AG08395 (cell line): ENCODE measurements around the gene CD58.
"Not testable (repeated sequence)": the region's sequence is repeated elsewhere in the genome, so short reads cannot be mapped to it uniquely, and the experiment has no call there.

Experiments used
- DNase-seq: peaks from one replicate; pipeline ENCODE4 v3.0.0; 2012; ENCODE audit warnings: mixed read lengths, low spot score

Gene CD58

DNA sequence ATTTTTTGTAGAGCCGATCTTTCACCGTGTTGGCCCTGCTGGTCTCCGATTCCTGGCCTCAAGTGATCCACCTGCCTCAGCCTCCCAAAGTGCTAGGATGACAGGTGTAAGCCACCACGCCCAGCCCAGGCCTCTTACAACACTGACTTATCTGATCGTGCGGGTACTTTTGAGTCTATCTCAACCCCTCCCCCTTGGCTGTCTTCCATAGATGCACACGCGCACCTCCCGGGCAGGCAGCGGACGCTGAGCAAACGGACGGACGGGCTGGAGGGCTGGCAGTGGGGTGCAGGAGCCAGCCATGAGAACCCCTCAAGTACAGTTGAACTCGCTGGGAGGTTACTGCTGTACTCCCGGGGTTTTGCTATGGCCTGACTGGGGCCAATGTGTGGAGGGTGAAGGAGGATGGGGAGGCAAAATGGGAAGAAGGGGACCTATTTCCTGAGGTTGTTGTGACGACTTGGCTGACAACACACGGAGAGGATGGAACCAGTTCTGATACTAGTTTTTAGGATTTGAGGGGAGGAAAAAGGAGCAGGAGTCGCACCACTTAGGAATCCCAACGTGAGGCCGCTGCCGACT is 959 bp downstream of the CD58 start:
- DNase-seq: no peak

DNA sequence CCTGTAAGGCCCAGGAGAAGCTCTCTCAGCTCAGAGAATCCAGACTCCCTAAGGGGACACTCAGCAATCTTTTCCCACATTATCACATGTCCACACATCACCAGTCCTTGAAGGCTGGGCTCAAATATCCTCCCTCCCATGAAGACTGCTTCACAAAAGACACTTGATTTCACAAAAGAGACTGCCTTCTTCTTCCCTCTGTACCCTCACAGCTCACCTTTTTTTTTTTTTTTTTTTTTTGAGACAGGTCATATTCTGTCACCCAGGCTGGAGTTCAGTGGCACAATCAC is 1.5 kb downstream of the CD58 start:
- no peak for DNase-seq

DNA sequence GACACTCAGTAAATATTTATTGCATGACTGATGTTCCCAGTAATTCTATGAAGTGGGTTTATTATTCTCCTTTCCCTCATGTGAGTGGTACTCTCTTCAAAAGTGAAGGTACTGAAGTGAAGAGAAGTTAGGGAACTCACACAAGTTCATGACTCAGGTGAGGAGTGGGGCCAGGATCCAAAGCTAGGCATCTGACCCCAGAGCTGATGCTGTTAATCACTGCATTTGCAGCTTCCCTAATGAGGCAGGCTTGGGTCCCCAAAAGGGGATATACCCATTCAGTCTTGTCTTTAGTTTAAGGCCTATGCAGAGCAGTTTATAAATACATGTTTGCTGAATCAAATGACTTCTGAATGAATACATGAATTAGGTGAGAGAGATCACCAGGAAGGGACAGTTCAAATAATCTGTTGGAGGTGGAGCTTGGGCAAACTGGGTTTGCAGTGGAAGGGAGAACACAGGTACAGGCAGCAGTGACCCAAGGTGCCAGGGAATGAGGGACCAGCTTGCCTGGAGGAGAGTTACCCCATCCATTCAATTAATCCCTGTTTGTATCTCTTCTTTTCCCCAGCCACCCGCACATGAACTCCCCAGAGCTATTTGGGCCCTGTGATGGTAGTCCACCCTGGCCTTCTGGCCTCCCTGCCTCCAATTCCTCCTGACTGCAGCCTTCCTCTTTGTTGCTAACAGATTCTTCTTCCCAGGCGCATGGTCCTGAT is 2.0 kb downstream of the CD58 start:
- no peak for DNase-seq

DNA sequence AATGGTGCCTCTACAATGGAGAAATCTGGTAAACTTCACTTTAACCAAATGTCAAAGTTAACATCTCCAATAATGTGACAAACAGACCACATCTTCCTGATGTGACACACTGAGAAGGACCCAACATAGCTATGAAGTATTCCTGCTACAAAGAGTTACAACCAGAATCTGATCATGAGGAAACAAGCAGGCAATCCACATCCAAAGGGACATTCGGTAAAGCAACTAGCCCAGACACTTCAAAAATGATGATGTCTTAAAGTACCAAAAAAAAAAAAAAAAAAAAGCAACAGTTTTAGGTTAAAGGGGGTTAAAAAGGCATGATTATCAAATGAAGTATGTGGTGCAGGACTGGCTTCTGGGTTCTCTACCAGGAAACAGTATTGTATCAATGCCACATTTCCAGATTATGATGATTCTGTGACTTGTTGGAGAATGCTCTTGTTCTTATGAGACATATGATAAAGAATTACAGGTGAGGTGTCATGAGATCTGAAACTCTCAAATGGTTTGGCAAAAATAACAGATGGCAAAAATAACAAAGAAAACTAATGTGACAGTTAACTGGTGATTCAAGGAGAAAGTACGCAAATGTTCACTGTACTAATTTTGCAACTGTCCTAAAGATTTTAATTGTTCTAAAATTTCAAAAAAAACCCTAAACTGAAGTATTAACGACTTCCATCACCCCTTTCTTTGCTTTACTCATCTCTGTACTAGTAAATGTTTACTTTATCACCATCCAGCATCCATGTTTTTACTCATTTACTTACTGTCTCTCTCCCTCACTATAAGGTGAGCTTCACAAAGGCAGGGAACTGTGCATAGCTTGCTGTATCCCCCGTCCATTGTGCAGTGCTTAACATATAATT is 2.8 kb downstream of the CD58 start:
- no peak for DNase-seq

DNA sequence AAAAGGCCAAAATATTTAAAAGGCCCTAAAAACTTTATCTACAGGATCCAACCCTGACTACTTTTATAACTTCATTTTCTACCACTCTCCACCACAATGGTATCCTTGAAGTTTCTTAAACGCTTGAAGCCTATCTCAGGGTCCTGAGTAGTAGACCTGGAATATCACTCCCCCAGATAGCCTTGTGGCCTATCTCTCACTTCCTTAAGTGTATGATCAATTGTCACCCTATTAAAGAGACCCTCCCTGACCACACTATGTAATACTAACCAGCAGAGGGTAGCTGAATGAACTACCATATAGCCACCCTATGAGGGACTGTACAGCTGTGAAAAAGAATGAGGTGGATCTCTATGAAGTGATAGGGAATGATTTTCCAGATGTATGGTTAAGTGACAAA is 5.6 kb downstream of the CD58 start:
- DNase-seq: no peak

DNA sequence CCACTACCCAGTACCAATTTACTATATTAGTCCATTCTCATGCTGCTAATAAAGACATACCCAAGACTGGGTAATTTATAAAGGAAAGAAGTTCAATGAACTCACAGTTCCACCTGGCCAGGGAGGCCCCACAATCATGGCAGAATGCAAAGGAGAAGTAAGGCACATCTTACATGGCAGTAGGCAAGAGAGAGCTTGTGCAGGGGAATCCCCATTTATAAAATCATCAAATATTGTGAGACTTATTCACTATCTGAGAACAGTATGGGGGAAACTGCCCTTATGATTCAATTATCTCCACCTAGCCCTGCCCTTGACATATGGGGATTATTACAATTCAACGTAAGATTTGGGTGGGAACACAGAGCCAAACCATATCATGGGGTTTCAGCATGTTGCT is 6.4 kb downstream of the CD58 start:
- no peak for DNase-seq

DNA sequence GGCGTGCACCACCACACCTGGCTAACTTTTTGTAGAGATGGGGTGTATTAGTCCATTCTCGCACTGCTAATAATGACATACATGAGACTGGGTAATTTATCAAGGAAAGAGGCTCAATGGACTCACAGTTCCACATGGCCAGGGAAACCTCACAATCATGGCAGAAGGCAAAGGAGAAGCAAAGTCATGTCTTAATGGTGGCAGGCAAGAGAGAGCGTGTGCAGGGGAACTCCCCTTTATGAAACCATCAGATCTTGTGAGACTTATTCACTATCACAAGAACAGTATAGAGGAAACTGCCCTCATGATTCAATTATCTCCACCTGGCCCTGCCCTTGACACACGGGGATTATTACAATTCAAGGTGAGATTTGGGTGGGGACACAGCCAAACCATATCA is 8.4 kb downstream of the CD58 start:
- not testable (repeated sequence) for DNase-seq

DNA sequence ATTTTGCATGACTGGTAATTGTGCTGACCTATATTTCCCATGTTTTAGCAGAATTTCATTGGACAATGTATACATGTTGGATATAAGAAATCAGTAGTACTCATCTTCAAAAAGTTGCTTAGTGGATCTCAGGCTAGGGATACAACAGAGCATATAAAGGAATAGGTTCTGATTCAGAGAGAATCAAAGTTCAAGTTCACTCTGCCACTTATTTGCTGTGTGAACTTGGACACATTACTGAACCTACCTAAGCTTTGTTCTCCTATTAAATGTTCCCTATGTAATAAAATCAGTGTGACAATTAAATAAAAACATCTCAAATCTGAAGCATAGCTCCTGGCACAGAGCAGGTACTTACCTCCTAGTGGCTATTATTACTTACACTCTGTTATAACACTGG is 9.3 kb downstream of the CD58 start:
- no peak for DNase-seq

DNA sequence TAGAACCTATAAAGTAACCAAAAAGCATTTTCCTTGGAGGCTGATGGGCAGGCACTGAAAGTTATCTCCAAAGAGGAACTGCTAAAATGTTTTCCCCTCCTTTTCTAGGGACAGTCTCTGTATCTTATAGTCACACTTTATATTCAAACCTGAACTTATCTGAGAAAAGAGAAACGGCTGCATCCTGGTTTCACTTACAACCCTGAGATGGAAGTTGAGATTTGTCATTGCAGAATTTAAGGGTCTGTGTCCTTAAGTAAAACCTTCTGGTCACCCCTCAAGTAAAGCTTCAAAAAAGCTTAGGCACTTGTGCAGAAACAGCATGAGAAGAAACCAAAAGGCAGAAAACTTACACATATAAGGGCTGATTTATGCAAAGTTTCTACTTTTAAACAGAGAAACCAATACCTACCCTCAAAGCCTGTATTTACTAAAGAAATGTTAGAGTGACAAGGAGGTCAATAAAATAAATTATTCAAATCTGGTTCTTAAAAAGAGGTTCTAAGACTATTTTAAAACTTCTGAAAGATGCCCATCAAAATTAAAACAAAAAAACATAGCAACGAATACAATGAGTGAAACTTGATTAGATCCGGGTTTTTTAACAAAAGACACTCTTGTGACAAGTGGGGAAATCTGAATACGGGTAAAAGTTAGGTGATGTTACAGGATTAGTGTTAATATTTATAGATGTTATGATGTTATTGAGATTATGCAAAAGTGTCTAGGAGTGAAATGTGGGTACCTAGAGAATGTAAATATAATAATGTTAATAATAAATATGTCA is 9.9 kb downstream of the CD58 start:
- no peak for DNase-seq

DNA sequence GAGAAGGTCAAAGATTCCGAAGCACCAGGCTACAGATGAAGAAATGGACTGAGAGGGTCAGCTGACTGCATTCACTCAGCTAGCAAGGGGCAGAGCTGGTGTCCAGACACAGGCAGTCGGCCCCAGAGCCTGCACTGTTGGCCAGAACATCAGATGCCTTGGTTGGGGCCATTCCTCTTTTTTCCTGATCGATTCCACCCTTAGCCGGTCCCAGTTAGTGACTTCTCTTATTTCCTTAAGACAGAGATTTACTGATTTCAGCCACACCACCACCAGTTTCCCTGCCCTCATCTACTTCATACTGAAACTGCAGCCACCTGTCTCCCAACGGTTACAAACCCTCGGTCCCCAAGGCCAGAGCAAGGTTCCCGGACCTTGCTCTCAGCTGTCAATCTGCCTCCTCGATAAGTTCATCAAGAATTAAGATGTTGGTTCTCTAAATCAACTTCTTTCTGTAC is 11.5 kb downstream of the CD58 start:
- DNase-seq: no peak

DNA sequence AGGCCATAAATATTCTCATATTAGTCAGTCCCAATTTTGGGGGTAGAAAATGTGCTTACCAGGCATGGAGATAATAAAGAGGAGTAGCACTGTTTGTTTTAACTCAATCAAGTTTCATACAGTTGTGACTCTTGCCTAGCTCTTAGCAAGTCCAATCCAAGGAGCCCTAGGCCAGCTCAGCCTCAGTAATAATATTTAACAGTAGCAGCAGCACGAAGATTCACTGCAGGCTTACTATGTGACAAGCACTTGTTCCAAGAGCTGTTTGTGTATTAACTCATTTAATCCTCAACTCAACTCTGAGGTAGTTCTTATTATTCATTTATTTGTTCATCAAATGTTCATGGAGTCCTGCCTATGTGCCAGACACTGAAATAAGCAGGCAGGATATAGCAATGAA is 12.3 kb downstream of the CD58 start:
- DNase-seq: no peak

DNA sequence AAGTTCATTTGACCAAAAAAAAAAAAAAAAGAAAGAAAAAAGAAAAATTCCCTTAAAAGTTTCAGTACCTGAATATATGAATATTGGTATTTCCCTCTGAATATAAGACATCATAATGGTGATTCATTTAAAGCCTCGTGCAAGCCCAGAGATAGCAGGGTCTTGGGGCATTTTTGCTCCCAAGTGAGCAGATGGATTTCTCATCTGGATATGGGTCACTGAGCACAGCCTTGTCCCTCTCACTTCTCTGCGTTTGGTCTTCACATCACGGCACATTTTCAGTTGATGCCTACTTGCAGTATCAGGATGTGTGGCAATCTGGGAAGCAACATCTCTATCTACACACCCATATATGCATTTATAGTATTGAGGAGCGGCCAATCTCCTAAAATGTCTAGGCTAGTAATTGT is 12.7 kb downstream of the CD58 start:
- DNase-seq: no peak

DNA sequence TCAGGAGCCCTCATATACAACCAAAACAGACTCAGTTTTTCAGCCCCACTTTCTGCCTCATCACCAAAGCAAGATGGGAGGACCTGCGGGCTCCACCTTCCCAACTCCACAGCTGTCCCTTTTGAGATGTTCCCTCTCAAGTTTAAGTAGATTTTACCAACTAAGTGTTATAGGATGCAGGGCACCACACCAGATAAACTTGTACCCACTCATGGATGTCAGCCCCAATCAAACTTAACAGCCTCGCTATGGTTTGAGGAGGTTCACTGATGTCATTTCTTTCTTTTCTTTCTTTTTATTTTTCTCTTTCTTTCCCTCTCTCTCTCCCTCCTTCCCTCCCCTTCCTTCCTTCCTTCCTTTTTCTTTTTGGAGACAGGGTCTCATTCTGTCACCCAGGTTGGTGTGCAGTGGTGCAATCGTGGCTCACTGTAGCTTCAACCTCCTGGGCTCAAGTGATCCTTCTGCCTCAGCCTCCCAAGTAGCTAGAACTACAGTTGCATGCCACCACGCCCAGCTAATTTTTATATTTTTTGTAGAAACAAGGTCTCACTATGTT is 13.4 kb downstream of the CD58 start:
- no peak for DNase-seq

DNA sequence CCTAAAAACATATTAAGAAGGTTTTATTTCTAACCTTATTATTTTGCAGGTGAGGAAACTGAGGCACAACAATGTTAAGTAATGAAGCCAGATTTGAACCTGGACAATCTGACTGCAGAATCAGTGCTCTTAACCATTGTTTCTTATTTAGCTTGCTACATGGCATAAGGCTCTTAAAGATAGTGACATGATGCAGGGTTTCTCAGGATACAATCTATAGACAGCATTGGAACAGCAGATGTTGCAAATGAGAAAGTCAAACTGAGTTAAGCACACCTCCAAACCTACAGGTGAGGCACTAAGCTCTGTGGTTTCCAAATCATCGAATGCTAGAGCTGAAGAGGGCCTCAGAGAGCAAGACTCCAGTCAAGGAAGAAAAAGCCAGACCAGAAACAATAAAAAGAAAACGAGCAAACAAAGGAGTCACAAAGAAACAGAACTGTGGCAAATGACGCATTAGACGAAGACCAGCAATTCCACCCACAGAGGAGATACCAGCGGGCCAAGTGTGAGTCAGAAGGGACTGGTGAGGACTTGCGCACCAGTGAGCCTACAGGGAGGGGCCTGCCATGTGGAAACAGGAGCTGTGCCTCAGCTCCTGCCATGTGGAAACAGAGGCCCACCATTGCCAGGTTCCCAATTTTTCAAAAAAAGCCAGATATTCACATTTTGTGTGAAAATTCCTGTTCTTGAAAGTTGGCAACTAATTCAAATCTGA is 14.4 kb downstream of the CD58 start:
- peak; percentile 56 for DNase-seq

DNA sequence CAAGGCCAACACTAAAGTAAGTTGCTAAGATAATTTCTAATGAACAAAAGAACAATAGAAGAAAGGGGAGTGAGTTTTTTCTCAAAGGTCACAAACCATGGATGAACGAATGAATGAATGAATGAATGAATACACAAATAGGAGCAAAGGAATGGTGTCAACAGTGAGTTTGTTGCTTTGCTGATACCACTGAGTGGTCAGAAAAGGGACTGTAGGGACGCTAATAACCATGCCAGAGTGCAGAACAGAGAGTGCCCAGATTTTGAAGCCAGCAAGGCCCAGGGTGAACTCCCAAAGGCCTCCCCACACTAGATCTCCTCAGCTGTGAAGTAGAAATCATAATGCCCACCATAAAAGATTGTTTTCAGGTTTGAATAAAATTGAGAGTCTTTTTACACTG is 15.9 kb downstream of the CD58 start:
- no peak for DNase-seq

DNA sequence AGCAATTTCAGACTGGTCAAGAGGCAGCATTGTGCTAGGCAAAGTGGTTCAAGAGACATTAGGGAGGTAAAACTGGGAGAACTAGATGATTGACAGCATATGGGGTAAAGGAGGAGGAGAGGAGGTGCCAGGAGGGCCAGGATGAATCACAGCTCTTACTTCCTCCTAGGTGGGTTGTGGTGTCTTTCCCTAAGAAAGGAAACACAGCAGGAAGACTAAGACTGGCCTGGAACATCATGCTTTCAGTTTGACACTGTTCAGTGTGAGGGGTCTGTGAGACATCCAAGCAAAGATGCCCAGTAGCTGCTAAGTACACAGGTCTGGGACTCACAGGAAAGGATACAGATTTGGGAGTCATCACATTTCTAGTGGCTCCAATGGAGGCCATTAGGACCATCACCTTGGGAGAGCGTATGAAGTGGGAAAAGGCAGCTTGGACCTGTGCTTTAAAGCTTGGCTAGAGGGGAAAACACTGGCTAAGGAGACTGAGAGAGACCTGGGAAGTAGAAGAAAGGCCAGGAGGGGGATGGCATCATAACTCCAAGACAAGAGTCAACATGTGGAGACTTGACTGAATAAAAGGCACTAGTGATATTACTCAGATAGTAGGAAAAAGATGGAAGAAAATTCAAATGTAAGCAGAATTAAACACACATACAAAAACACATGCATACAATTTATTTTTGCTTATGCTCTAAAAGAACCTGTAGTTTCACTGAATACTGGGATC is 17.3 kb downstream of the CD58 start:
- no peak for DNase-seq

DNA sequence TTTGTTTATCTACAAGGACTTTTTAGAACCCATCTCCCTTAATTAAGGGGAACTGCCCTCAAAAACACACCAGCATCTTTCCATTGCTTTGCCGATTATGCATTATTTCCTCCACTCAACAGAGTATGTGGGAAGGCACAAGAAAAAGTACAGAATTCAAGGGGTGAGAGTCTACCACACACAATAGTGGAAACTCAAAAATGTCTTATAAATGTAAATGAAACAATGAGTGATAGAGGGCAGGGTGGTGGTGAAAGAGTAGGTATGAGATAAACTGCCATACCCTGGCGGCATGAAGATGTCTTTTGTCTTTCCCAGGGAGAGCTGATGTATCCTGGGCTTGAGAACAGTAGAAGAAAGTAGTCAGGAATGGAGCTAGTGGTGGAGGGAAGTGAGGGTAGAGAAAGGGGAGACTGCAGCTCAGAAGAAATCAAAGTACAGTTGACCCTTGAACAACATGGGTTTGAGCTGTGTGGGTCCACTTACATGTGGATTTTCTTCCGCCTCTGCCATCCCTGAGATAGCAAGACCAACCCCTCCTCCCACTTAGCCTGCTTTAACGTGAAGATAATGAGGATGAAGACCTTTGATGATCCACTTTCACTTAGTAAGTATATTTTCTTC is 24.4 kb downstream of the CD58 start:
- no peak for DNase-seq

DNA sequence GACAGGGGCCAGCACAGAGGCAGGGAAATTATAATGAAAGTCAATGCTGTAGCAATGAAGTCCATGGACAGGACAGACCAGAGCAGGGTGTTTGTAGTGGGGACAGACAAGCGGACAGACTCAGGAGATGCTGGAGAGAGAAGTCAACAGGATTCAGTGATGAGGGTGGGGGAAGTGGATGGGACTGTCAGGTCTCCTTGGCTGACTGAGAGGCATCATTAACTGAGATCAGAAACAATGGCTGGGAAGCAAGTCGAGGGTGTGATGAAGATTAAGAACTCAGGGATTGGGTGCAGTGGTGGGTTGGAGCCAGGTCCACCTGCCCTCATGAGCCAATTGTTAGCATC is 25.5 kb downstream of the CD58 start:
- DNase-seq: no peak

DNA sequence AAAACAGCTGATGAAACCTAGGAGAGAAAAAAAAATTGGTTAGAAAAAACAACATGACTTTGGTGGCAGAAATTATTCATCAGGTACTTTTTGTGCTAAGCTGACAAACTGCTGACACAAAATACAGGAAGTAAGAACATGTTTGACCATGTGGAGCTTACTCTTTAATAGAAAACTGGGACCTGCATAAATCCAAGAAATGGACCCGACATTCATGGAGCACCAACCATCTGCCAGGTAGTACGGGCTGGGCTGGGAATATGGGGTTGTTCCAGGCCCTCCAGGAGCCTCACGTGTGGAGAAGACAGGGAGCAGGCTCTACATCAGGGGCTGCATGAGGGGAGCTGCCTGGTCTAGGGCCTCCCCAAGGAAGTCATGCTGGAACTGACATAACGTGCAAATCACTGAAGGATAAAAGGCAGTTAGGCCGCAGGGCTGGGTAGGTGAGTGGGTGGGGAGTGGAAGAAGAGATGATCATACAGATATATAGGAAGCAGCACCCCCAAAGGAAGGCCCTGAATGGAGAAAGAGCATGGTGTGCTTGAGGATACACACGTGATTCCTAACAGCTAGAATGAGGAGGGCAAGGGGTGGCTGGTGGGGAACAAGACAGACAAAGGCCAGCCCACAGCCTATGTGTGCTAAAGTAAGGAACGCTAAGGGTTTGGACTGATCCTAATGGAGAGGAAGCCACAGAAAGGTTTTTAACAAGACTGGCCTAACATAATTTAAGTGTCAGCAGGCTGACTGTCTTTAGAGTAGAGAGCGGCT is 26.1 kb downstream of the CD58 start:
- no peak for DNase-seq

DNA sequence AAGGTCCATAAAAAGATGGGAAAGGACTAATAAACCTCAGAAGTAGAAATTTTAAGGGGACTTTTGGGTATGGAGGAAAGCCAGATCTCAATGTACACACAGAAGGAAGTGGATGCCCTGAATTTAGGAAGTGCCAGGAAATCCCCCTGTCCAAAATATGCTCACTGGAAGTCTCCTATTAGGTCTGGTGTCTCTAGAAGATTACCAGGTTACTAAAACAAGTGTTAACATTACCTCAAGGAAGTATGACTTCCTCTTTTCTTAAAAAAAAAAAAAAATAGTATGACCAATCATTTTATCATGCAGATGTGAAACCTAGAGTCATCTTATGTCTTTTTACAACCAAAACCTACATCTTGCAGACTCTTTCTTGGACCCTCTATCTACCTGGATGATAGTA is 30.7 kb downstream of the CD58 start:
- DNase-seq: no peak
